ENCODE results near the gene FRMD4A.
A peak's percentile ranks its signal among the peaks of the same experiment; 100 is the strongest.

Gene FRMD4A

DNA sequence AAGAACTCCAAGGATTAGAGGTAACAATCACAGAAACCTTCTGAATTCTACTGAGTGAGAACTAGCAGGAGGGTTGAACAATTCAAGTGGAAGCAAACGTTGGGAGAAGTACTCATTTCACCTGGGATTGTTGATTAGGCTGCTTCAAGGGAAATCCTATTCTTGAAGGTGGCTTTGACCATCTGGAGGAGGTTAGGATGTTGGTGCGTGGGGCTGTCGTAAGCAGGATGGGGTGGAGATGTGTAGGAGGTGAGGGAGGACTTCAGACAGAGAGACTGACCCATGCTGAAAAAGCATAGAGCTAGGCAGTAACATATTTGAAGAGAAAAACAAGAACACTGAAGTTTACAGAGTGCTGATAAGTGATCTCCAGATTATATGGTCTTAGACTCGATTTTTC, 147.9 kb downstream of the FRMD4A start:
- in situ Hi-C loops (cut with HindIII; ENCODE audit: low pct_ligation_motif_present, low sequenced_read_pairs): no loop called here
- H3K4me3 ChIP-seq (ENCODE audit: low read depth, low read length): no peak overlapping the region
- no peak overlapping the region for H3K27ac ChIP-seq
- H3K27me3 ChIP-seq (replicated peaks): no peaks in the 10 kb centered on the region
- TF ChIP-seq CTCF (IDR thresholded peaks at IDR 0.05; ENCODE audit: low read depth, low read length, missing control alignments): no peak
- no peaks in the 10 kb centered on the region for H3K36me3 ChIP-seq (replicated peaks)
- no peak for DNase-seq

DNA sequence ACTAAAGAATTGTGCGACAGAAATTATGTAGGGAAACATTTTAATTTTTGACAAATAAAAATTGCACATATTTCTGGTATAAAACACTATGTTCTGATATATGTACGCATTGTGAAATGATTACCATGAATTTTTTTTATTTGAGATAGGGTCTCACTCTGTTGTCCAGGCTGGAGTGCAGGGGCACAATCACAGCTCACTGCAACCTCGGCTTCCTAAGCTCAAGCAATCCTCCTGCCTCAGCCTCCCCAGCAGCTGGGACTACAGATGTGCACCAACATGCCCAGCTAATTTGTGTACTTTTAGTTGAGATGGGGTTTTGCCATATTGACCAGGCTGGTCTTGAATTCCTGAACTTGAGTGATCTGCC, 149.2 kb downstream of the FRMD4A start:
- Histone ChIP-seq H3K36me3 (replicated peaks) (no peaks in the 10 kb centered on the region), H3K27me3 (replicated peaks) (no peaks in the 10 kb centered on the region), H3K27ac (no peak overlapping the region), H3K4me3 (ENCODE audit: low read depth, low read length) (no peak overlapping the region)
- in situ Hi-C loops (cut with HindIII; ENCODE audit: low pct_ligation_motif_present, low sequenced_read_pairs): no loop called here
- no peak for DNase-seq
- no peak for TF ChIP-seq CTCF (IDR thresholded peaks at IDR 0.05; ENCODE audit: low read depth, low read length, missing control alignments)

DNA sequence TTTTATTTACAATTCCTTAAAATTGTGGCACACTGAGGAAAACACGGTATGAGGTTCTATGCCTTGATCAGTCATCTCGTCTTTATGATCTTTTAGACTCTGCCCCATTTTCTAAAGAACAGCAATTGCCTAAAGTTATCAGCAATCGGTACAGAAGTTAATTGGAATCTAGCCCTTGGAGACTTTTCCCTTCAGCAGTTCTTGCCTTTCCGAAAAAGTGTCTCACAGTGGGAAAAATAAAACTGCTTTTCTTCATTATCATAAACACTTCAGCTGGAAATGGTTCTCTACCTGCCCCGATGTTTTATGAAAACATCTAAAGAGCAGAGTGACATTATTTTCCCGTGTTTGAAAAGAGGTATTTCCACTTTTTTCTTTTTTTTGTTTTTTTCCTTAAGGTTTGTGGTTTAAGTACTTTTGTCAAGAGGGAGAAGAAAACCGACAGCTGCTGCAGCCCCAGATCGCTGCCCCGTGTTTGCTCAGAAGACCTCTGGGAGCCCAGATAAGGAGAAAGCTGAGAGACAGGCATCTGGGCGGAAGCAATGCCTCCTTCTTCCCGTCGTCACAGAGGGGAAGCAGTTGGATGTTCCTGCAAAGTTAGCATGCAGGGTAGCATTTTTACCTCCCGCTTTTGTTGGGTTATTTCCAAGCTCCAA, 149.7 kb downstream of the FRMD4A start:
- no peak overlapping the region for H3K4me3 ChIP-seq (ENCODE audit: low read depth, low read length)
- no peak for TF ChIP-seq CTCF (IDR thresholded peaks at IDR 0.05; ENCODE audit: low read depth, low read length, missing control alignments)
- H3K36me3 ChIP-seq (replicated peaks): no peaks in the 10 kb centered on the region
- in situ Hi-C loops (cut with HindIII; ENCODE audit: low pct_ligation_motif_present, low sequenced_read_pairs): no loop called here
- H3K27ac ChIP-seq: no peak overlapping the region
- no peak for DNase-seq
- no peaks in the 10 kb centered on the region for H3K27me3 ChIP-seq (replicated peaks)

GRCh38 chr10:14179251-14179650, 151.5 kb downstream of the FRMD4A start:
- no peak for DNase-seq
- in situ Hi-C loops (cut with HindIII; ENCODE audit: low pct_ligation_motif_present, low sequenced_read_pairs): no loop called here
- Histone ChIP-seq H3K36me3 (replicated peaks) (no peaks in the 10 kb centered on the region), H3K27me3 (replicated peaks) (no peaks in the 10 kb centered on the region), H3K27ac (no peak overlapping the region), H3K4me3 (ENCODE audit: low read depth, low read length) (no peak overlapping the region)
- TF ChIP-seq CTCF (IDR thresholded peaks at IDR 0.05; ENCODE audit: low read depth, low read length, missing control alignments): no peak

DNA sequence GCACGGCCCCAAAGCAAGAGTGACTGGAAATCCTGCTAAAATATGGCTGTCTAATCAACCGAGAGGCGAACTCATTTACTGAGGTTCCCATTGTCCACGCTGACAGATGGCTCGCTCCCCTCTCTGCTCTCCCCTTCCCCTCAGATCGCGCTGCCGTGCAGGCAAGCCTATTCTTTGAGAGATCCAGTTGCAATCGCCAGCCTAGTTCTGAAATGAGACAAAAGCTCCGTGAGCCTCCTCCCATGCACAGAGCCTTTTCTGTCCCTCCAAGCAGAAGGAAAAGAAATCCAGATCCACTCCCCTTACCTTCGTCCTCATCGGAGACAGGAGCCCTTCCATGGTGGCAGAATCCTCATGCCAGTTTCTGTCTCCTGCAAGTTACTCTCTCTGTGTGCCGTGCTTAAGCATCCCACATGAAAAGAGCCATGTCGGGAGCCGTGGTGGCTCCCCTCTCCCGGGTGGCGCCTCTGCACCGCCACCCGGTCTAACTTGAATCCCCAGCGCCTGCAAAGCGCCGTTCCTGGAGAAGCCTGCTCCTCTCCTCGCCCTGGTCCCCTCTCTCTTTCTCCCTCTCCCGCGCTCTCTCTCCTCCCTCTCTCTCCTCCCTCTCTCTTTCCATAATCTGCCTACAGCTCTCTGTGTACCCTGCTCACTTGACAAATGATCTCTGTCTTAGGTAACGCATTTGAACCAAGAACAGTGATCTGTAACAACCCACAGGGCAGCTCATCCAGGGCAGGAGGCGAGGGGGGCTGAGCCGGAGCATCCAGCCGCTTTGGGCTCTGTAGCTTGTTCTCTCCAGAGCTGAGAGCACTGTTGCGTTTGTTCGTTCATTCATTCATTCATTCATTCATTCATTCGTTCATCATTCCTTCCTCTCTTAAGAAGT, 156.8 kb downstream of the FRMD4A start:
- DNase-seq: peak; percentile 33
- Histone ChIP-seq H3K4me3 (ENCODE audit: low read depth, low read length) (peak overlapping the region; percentile 61), H3K36me3 (replicated peaks) (no peaks in the 10 kb centered on the region), H3K27me3 (replicated peaks) (no peaks in the 10 kb centered on the region), H3K27ac (no peak overlapping the region)
- peak; percentile 2 for TF ChIP-seq CTCF (IDR thresholded peaks at IDR 0.05; ENCODE audit: low read depth, low read length, missing control alignments)
- in situ Hi-C loops (cut with HindIII; ENCODE audit: low pct_ligation_motif_present, low sequenced_read_pairs): no loop called here

Data from brain microvascular endothelial cell (primary cell).